ENCODE results near the gene KCNIP3.

KCNIP3 gene

GRCh38 chr2:95334916-95335641, 37.9 kb downstream of the KCNIP3 start:
- TF ChIP-seq ZFP3 (CRISPR knock-in tag; IDR thresholded peaks at IDR 0.05) (no peak), POU6F1 (CRISPR knock-in tag; IDR thresholded peaks at IDR 0.05; ENCODE audit: borderline replicate concordance, low read depth) (no peak), RARB (CRISPR knock-in tag; IDR thresholded peaks at IDR 0.05) (no peak), CREB5 (CRISPR knock-in tag; IDR thresholded peaks at IDR 0.05; ENCODE audit: low read depth) (no peak), ZC3H10 (CRISPR knock-in tag; IDR thresholded peaks at IDR 0.05) (no peak), SNAI2 (CRISPR knock-in tag; IDR thresholded peaks at IDR 0.05) (no peak), ARNTL (CRISPR knock-in tag; IDR thresholded peaks at IDR 0.05; ENCODE audit: borderline replicate concordance, low read depth) (no peak), TCF4 (CRISPR knock-in tag; IDR thresholded peaks at IDR 0.05; ENCODE audit: borderline replicate concordance) (no peak), ISL1 (CRISPR knock-in tag; IDR thresholded peaks at IDR 0.05) (no peak)
- ATAC-seq: no peak

GRCh38 chr2:95336406-95336805, 39.3 kb downstream of the KCNIP3 start:
- TF ChIP-seq SNAI2 (CRISPR knock-in tag; IDR thresholded peaks at IDR 0.05): no peak
- no peak for TF ChIP-seq TOX (CRISPR knock-in tag; IDR thresholded peaks at IDR 0.05; ENCODE audit: borderline replicate concordance)
- TF ChIP-seq BACH2 (CRISPR knock-in tag; IDR thresholded peaks at IDR 0.05; ENCODE audit: borderline replicate concordance): no peak
- TF ChIP-seq PPARA (CRISPR knock-in tag; IDR thresholded peaks at IDR 0.05; ENCODE audit: borderline replicate concordance): no peak
- no peak for TF ChIP-seq CSRNP3 (CRISPR knock-in tag; IDR thresholded peaks at IDR 0.05)
- no peak for TF ChIP-seq ARNTL (CRISPR knock-in tag; IDR thresholded peaks at IDR 0.05; ENCODE audit: borderline replicate concordance, low read depth)
- TF ChIP-seq TCF4 (CRISPR knock-in tag; IDR thresholded peaks at IDR 0.05; ENCODE audit: borderline replicate concordance): no peak
- TF ChIP-seq TSHZ2 (CRISPR knock-in tag; IDR thresholded peaks at IDR 0.05): no peak
- TF ChIP-seq PATZ1 (CRISPR knock-in tag; IDR thresholded peaks at IDR 0.05; ENCODE audit: borderline replicate concordance): no peak
- no peak for TF ChIP-seq ZC3H10 (CRISPR knock-in tag; IDR thresholded peaks at IDR 0.05)
- ATAC-seq: no peak

GRCh38 chr2:95337829-95338228, 40.7 kb downstream of the KCNIP3 start:
- no peak for ATAC-seq
- TF ChIP-seq ISL1 (CRISPR knock-in tag; IDR thresholded peaks at IDR 0.05): no peak
- no peak for TF ChIP-seq PATZ1 (CRISPR knock-in tag; IDR thresholded peaks at IDR 0.05; ENCODE audit: borderline replicate concordance)
- TF ChIP-seq ZNF70 (CRISPR knock-in tag; IDR thresholded peaks at IDR 0.05): no peak
- no peak for TF ChIP-seq ZC3H10 (CRISPR knock-in tag; IDR thresholded peaks at IDR 0.05)
- no peak for TF ChIP-seq CREB5 (CRISPR knock-in tag; IDR thresholded peaks at IDR 0.05; ENCODE audit: low read depth)
- no peak for TF ChIP-seq SNAI2 (CRISPR knock-in tag; IDR thresholded peaks at IDR 0.05)
- TF ChIP-seq ZNF565 (CRISPR knock-in tag; conservative IDR thresholded peaks at IDR 0.05; ENCODE audit: low read depth): no peak
- TF ChIP-seq TSHZ2 (CRISPR knock-in tag; IDR thresholded peaks at IDR 0.05): no peak
